ENCODE data around the gene NTSR1.

DNA sequence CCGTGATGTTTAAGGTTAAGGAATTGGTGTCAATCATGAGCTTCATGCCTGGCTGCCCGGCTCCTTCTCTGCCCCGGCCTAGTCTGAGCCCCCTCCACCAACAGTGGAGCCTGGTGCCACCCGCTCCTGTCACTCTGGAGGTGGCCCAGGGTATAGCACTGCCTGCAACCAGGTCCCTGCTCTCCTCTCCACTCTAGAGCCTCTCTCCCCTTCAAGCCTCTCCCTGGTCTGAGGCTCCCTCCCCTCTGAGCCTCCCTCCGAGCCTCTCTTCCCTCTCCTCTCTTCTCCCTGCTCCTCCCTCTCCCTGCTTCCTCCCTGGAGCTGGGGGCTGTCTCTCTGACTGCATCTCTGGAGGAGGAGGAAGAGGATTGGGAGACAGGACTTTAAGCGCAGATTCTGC lies 56.4 kb downstream of the NTSR1 start:
- TF ChIP-seq CTCF (IDR thresholded peaks at IDR 0.05): no peak
- no peak for TF ChIP-seq POLR2A (IDR thresholded peaks at IDR 0.05)
- no peak for TF ChIP-seq POLR2AphosphoS5 (IDR thresholded peaks at IDR 0.05)
